HEK293 (cell line): Measurements from ENCODE around the gene STOX2.

Source experiments
- CTCF ChIA-PET: fragments of 350-600 bp; formaldehyde crosslinking; extraction: SDS; loops from one replicate; lab custom pipeline; 2021; ENCODE audit warnings: antibody characterized with exemption; lab: Yijun Ruan, JAX
- POLR2A ChIA-PET: fragments of 300-600 bp; formaldehyde crosslinking; extraction: SDS; loops from one replicate; lab custom pipeline; 2020; ENCODE audit warnings: antibody characterized with exemption, inconsistent platforms; lab: Yijun Ruan, JAX
- H3K27ac ChIP-seq: fragments of 200-500 bp; sonication (Bioruptor generic); 2 replicates; pipeline ENCODE4 v1.5.1; 2014; ENCODE audit warnings: low read depth, low read length, control low read depth, inconsistent platforms; ENCODE audit errors: extremely low read depth
- H3K36me3 ChIP-seq, 2 experiments: fragments of 200-500 bp in 1 of 2; sonication (Bioruptor generic) in 1 of 2; 1 replicate in 1 of 2; 2 replicates in 1 of 2; pipeline ENCODE4 v1.5.1; 2014 to 2017; ENCODE audit warnings: inconsistent platforms in 2 of 2, low read length in 2 of 2; ENCODE audit not compliant: control insufficient read depth in 2 of 2, insufficient read depth in 1 of 2
- H3K4me1 ChIP-seq: fragments of 200-500 bp; sonication (Bioruptor generic); 2 replicates; pipeline ENCODE4 v1.5.1; 2014; ENCODE audit warnings: mild to moderate bottlenecking, low read length, inconsistent platforms; ENCODE audit not compliant: control insufficient read depth, insufficient read depth
- H3K4me3 ChIP-seq: 2 replicates; pipeline ENCODE4 v1.5.1; 2011; ENCODE audit warnings: low read depth, mild to moderate bottlenecking, control low read depth, low read length, moderate library complexity
- H3K9me3 ChIP-seq: fragments of 200-500 bp; sonication (Bioruptor generic); 2 replicates; pipeline ENCODE4 v1.5.1; 2014; ENCODE audit warnings: low read depth, low read length, inconsistent platforms; ENCODE audit not compliant: control insufficient read depth, insufficient read depth
- ZNF202 ChIP-seq: fragments of 450-650 bp; formaldehyde crosslinking; IDR thresholded peaks from 2 replicates; pipeline ENCODE4 v1.5.1; 2016; ENCODE audit warnings: missing biosample characterization, missing genetic modification characterization, borderline replicate concordance
- ZNF211 ChIP-seq: fragments of 450-650 bp; formaldehyde crosslinking; IDR thresholded peaks from 2 replicates; pipeline ENCODE4 v1.5.1; 2016; ENCODE audit warnings: low read depth, missing biosample characterization, missing genetic modification characterization
- ZNF280C ChIP-seq: fragments of 450-650 bp; formaldehyde crosslinking; IDR thresholded peaks from 2 replicates; pipeline ENCODE4 v1.5.1; 2016; ENCODE audit warnings: missing biosample characterization, missing genetic modification characterization
- ZNF335 ChIP-seq: fragments of 450-650 bp; formaldehyde crosslinking; conservative IDR thresholded peaks from 2 replicates; pipeline ENCODE4 v1.5.1; 2016; ENCODE audit warnings: missing biosample characterization, missing genetic modification characterization
- ZNF426 ChIP-seq: fragments of 450-650 bp; formaldehyde crosslinking; IDR thresholded peaks from 2 replicates; pipeline ENCODE4 v1.5.1; 2017; ENCODE audit warnings: missing biosample characterization, missing genetic modification characterization, mild to moderate bottlenecking, inconsistent platforms, moderate library complexity
- ZNF433 ChIP-seq: fragments of 450-650 bp; formaldehyde crosslinking; IDR thresholded peaks from 2 replicates; pipeline ENCODE4 v1.5.1; 2016; ENCODE audit warnings: missing biosample characterization, missing genetic modification characterization, low read depth
- ZNF610 ChIP-seq: fragments of 450-650 bp; formaldehyde crosslinking; IDR thresholded peaks from 2 replicates; pipeline ENCODE4 v1.5.1; 2016; ENCODE audit warnings: missing biosample characterization, missing genetic modification characterization, borderline replicate concordance
- ZNF654 ChIP-seq: fragments of 450-650 bp; formaldehyde crosslinking; IDR thresholded peaks from 2 replicates; pipeline ENCODE4 v1.5.1; 2016; ENCODE audit warnings: low read depth, missing biosample characterization, missing genetic modification characterization
- TF ChIP-seq, protein P1 (sequence below): fragments of 450-650 bp; formaldehyde crosslinking; IDR thresholded peaks from 2 replicates; pipeline ENCODE4 v1.5.1; 2016; ENCODE audit warnings: missing biosample characterization, missing genetic modification characterization
- TF ChIP-seq, protein P2 (sequence below): fragments of 450-650 bp; formaldehyde crosslinking; IDR thresholded peaks from 2 replicates; pipeline ENCODE4 v1.5.1; 2016; ENCODE audit warnings: missing biosample characterization, missing genetic modification characterization

Gene STOX2

DNA sequence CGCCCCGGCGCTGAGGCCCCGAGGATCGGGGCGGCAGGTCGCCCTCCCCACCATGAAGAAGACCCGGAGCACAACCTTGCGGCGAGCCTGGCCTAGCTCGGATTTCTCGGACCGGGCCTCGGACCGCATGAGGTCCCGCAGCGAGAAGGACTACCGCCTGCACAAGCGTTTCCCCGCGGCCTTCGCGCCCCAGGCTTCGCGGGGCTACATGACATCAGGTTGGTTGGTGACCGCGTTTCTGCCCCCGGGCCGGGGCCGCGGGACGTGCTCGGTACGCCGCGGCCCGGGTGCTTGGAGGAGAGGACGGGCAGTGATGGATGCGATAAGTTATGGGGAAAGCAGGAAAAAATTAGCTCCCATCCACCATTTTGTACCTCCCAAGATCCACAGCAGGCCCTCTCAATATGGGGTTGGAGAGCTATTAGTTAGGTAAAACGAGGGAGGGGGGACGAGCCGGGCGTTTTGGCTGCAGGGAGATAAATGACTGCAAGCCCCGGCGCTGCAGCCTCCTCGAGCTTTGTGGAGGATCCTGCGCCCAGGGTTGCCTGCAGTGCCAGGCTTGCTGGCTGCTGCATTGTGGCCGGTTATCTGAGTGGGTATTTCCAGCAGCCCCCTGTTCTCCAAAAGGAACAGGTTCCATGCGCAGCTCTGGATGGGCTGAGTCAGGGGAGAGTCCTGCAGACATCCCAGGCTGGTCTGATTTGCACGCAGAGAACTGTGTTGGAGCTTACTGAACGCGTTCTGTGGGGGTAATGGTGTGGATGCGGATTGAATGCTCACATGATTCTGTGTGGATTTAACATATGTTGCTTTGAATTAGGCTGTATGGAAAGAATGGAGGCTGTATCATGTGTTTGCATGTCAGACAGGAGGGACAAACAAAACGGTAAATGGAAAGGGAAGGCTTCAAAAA, 1.9 kb downstream of the STOX2 start (continued):
- TF ChIP-seq, protein P1, sequence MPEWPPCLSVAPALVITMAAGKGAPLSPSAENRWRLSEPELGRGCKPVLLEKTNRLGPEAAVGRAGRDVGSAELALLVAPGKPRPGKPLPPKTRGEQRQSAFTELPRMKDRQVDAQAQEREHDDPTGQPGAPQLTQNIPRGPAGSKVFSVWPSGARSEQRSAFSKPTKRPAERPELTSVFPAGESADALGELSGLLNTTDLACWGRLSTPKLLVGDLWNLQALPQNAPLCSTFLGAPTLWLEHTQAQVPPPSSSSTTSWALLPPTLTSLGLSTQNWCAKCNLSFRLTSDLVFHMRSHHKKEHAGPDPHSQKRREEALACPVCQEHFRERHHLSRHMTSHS, result no peak
- no peak for TF ChIP-seq ZNF211 (tag by site-specific recombination)
- no peak for TF ChIP-seq ZNF202 (tag by site-specific recombination)
- TF ChIP-seq ZNF433 (tag by site-specific recombination), result no peak
- TF ChIP-seq, protein P2, sequence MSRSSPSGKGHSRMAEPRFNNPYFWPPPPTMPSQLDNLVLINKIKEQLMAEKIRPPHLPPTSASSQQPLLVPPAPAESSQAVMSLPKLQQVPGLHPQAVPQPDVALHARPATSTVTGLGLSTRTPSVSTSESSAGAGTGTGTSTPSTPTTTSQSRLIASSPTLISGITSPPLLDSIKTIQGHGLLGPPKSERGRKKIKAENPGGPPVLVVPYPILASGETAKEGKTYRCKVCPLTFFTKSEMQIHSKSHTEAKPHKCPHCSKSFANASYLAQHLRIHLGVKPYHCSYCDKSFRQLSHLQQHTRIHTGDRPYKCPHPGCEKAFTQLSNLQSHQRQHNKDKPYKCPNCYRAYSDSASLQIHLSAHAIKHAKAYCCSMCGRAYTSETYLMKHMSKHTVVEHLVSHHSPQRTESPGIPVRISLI (tag by site-specific recombination), result no peak
- no peak for TF ChIP-seq ZNF280C
- TF ChIP-seq ZNF654 (tag by site-specific recombination), result no peak
- TF ChIP-seq, all 188 proteins: peak for 6

DNA sequence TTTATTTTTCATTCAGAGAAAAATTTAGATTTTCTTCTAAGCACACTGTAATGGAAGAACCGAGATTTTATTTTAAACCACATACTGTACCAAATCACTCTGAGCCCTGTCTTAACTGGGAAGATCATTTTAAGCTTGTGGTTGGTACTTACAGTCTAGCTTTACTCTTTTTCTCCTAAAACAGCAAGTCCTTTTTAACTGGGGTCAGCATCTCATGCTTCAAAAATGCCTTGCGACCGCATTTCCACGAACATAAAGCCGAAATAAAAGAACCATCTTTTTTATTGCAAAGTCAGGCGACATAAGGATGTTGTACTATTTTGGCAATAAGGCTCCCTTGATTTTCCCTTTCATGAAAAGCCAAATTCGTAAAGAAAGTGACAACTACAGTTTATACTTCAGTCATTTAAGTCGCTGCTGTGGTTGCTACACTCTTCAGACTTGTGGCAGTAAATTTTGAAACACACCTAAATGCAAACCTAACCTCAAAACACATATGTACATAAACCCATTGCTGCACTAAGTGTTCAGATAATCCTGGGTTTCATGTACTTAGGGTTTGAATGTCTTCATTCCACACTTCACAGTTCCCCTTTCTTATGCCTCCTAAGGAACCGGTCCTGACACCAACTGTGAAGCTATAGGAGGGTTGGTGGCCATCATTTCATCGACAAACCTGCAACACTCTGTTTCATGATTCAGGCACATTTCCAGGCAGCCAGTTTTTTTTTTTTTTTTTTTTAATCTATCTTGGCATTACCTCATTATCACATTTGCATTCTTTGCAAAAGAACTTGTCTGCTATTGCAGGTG, 3.0 kb downstream of the STOX2 start:
- Histone ChIP-seq H3K36me3 (no peaks in the 10 kb centered on the region), H3K27ac (no peak overlapping the region), H3K4me1 (no peaks in the 10 kb centered on the region; the same call in none of the 2 replicates), H3K4me3 (no peak overlapping the region), H3K9me3 (no peaks in the 10 kb centered on the region)
- ChIA-PET POLR2A (interaction anchor here (1.5 kb wide), 1 partner anchor 32 kb away, joined by 5 read pairs; no protein-coding TSS in a partner anchor), CTCF (no interaction called here)
- no peak for TF ChIP-seq ZNF426 (tag by site-specific recombination)
- TF ChIP-seq ZNF335 (tag by site-specific recombination), result peak; percentile 44
- TF ChIP-seq, protein P2 (tag by site-specific recombination), result peak; percentile 65; the same call in 1 of the 2 replicates

GRCh38 chr4:183909187-183909586, 4.1 kb downstream of the STOX2 start:
- Histone ChIP-seq H3K4me1 (no peaks in the 10 kb centered on the region; the same call in none of the 2 replicates), H3K27ac (no peak overlapping the region), H3K9me3 (no peaks in the 10 kb centered on the region), H3K36me3 (no peaks in the 10 kb centered on the region), H3K4me3 (no peak overlapping the region)
- ChIA-PET CTCF (no interaction called here), POLR2A (no interaction called here)
- TF ChIP-seq ZNF610 (tag by site-specific recombination), result no peak
- TF ChIP-seq, all 188 proteins: peak for 0
